ENCODE results near the gene MRPL53. TPM values are rescaled to one million over a fixed set of nuclear protein-coding genes. Genes with fewer than 3 reads are reported as not detected.

Gene MRPL53
- total and polyA plus RNA-seq, 2 of the 13 experiments (the other 11 are each of a cell fraction or from before 2014, with no cell fraction given), result 34.3 to 51.9 TPM

DNA sequence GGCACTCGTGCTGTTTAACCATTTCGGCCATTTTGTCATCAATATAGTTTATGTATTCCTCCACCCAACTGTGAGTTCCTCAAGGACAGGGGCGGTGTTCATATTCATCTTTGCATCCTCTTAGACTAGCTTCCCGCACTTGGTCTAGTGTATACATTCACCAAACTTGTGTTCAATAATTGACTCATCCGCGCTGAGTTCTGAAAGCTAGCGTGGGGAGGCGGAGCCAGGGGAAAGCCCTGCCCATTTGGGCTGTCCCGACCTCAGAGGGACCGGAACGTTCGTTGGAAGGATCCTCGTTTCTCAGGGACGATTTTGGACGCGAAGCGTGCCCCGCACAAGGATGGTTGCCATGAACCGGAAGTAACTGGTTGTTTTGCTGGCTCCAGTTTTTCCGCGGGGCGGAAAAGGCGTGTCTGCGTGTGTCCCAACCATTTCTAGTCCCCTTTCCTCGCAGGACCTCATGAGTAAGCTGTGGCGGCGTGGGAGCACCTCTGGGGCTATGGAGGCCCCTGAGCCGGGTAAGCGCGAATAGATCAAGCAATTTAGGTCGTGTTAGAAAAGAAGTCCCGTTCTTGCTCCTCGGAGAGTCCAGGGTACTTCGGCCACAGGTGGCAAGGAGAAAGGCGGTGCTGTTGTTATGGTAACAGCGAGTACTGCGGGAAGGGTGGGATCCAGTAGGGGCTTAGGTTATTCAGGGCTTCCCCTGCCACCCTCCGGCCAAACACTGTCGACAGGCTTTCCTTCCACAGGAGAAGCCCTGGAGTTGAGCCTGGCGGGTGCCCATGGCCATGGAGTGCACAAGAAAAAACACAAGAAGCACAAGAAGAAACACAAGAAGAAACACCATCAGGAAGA lies 17.6 kb downstream of the MRPL53 start, which contains the start of gene INO80B (continued):
- TF ChIP-seq, protein P1, sequence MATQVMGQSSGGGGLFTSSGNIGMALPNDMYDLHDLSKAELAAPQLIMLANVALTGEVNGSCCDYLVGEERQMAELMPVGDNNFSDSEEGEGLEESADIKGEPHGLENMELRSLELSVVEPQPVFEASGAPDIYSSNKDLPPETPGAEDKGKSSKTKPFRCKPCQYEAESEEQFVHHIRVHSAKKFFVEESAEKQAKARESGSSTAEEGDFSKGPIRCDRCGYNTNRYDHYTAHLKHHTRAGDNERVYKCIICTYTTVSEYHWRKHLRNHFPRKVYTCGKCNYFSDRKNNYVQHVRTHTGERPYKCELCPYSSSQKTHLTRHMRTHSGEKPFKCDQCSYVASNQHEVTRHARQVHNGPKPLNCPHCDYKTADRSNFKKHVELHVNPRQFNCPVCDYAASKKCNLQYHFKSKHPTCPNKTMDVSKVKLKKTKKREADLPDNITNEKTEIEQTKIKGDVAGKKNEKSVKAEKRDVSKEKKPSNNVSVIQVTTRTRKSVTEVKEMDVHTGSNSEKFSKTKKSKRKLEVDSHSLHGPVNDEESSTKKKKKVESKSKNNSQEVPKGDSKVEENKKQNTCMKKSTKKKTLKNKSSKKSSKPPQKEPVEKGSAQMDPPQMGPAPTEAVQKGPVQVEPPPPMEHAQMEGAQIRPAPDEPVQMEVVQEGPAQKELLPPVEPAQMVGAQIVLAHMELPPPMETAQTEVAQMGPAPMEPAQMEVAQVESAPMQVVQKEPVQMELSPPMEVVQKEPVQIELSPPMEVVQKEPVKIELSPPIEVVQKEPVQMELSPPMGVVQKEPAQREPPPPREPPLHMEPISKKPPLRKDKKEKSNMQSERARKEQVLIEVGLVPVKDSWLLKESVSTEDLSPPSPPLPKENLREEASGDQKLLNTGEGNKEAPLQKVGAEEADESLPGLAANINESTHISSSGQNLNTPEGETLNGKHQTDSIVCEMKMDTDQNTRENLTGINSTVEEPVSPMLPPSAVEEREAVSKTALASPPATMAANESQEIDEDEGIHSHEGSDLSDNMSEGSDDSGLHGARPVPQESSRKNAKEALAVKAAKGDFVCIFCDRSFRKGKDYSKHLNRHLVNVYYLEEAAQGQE (IDR thresholded peaks at IDR 0.05; ENCODE audit: borderline replicate concordance in 1 of 2, low read depth in 1 of 2, low read length in 2 of 2), result peak in 1 of 2 experiments; percentile 47; a peak in 1 of 4 replicates
- no peak for TF ChIP-seq USF2 (IDR thresholded peaks at IDR 0.05; ENCODE audit: low read depth, low read length)
- no peak for TF ChIP-seq USF2 (CRISPR knock-in tag; IDR thresholded peaks at IDR 0.05; ENCODE audit: borderline replicate concordance)
- TF ChIP-seq MAFF (IDR thresholded peaks at IDR 0.05; ENCODE audit: low read depth, low read length), result peak; percentile 81
- TF ChIP-seq PAX8 (CRISPR knock-in tag; IDR thresholded peaks at IDR 0.05; ENCODE audit: borderline replicate concordance), result peak; percentile 72; the same call in 1 of the 2 replicates
- peak; percentile 87 for TF ChIP-seq JUND (CRISPR knock-in tag; IDR thresholded peaks at IDR 0.05)
- TF ChIP-seq ZNF432 (CRISPR knock-in tag; IDR thresholded peaks at IDR 0.05; ENCODE audit: borderline replicate concordance), result no peak
- 0 out of 2 replicates have a peak, but pooled peaks have one; percentile 81 for TF ChIP-seq CC2D1A (CRISPR knock-in tag; IDR thresholded peaks at IDR 0.05)
- no peak for TF ChIP-seq NCOA5 (CRISPR knock-in tag; IDR thresholded peaks at IDR 0.05)
- peak; percentile 99 for TF ChIP-seq MIER3 (CRISPR knock-in tag; IDR thresholded peaks at IDR 0.05; ENCODE audit: borderline replicate concordance)
- TF ChIP-seq, protein P2, sequence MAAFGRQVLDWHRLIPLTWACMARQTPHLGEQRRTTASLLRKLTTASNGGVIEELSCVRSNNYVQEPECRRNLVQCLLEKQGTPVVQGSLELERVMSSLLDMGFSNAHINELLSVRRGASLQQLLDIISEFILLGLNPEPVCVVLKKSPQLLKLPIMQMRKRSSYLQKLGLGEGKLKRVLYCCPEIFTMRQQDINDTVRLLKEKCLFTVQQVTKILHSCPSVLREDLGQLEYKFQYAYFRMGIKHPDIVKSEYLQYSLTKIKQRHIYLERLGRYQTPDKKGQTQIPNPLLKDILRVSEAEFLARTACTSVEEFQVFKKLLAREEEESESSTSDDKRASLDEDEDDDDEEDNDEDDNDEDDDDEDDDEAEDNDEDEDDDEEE (CRISPR knock-in tag; IDR thresholded peaks at IDR 0.05), result peak; percentile 92; the same call in 1 of the 2 replicates
- peak; percentile 45 for TF ChIP-seq SMC3 (IDR thresholded peaks at IDR 0.05; ENCODE audit: low read length)
- TF ChIP-seq ZNF329 (CRISPR knock-in tag; IDR thresholded peaks at IDR 0.05; ENCODE audit: low read depth), result no peak; the same call in 1 of the 2 replicates
- TF ChIP-seq KDM1A (CRISPR knock-in tag; IDR thresholded peaks at IDR 0.05), result no peak
- peak; percentile 64; the same call in 1 of the 2 replicates for TF ChIP-seq TAF1 (CRISPR knock-in tag; IDR thresholded peaks at IDR 0.05)
- TF ChIP-seq SETDB1 (CRISPR knock-in tag; IDR thresholded peaks at IDR 0.05; ENCODE audit: borderline replicate concordance), result no peak
- TF ChIP-seq, protein P3, sequence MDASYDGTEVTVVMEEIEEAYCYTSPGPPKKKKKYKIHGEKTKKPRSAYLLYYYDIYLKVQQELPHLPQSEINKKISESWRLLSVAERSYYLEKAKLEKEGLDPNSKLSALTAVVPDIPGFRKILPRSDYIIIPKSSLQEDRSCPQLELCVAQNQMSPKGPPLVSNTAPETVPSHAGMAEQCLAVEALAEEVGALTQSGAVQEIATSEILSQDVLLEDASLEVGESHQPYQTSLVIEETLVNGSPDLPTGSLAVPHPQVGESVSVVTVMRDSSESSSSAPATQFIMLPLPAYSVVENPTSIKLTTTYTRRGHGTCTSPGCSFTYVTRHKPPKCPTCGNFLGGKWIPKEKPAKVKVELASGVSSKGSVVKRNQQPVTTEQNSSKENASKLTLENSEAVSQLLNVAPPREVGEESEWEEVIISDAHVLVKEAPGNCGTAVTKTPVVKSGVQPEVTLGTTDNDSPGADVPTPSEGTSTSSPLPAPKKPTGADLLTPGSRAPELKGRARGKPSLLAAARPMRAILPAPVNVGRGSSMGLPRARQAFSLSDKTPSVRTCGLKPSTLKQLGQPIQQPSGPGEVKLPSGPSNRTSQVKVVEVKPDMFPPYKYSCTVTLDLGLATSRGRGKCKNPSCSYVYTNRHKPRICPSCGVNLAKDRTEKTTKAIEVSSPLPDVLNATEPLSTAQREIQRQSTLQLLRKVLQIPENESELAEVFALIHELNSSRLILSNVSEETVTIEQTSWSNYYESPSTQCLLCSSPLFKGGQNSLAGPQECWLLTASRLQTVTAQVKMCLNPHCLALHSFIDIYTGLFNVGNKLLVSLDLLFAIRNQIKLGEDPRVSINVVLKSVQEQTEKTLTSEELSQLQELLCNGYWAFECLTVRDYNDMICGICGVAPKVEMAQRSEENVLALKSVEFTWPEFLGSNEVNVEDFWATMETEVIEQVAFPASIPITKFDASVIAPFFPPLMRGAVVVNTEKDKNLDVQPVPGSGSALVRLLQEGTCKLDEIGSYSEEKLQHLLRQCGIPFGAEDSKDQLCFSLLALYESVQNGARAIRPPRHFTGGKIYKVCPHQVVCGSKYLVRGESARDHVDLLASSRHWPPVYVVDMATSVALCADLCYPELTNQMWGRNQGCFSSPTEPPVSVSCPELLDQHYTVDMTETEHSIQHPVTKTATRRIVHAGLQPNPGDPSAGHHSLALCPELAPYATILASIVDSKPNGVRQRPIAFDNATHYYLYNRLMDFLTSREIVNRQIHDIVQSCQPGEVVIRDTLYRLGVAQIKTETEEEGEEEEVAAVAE (CRISPR knock-in tag; IDR thresholded peaks at IDR 0.05; ENCODE audit: borderline replicate concordance), result peak; percentile 98

Data from HepG2 (cell line).